K562 (cell line): ENCODE results near the gene ARIH1. TPM values are rescaled to one million over a fixed set of nuclear protein-coding genes. Genes with fewer than 3 reads are reported as not detected.

ENCODE experiments used
- CTBP1 ChIP-seq: fragments of 450-650 bp; IDR thresholded peaks from 2 replicates; pipeline ENCODE4 v1.6.1; 2016; ENCODE audit warnings: borderline replicate concordance
- IRF2 ChIP-seq: sonication (generic); formaldehyde crosslinking; IDR thresholded peaks from 2 replicates; pipeline ENCODE4 v1.8.1; 2022; ENCODE audit warnings: mild to moderate bottlenecking, missing genetic modification reagents
- MCM3 ChIP-seq: fragments of 450-650 bp; IDR thresholded peaks from 2 replicates; pipeline ENCODE4 v1.6.1; 2016
- PHF20 ChIP-seq: fragments of 450-650 bp; IDR thresholded peaks from 2 replicates; pipeline ENCODE4 v1.6.1; 2018; ENCODE audit not compliant: partially characterized antibody
- POLR2G ChIP-seq: fragments of 200-400 bp; formaldehyde crosslinking; IDR thresholded peaks from 2 replicates; pipeline ENCODE4 v1.6.1; 2017; ENCODE audit warnings: low read depth, mild to moderate bottlenecking, antibody characterized with exemption, low read length, moderate library complexity
- POLR2H ChIP-seq: IDR thresholded peaks from 2 replicates; pipeline ENCODE4 v1.6.1; 2016; ENCODE audit warnings: missing genetic modification characterization, low read depth, mild to moderate bottlenecking, control low read depth, missing compliant biosample characterization, moderate library complexity
- TBP ChIP-seq: optimal IDR thresholded peaks from 2 replicates; pipeline ENCODE3; 2011; ENCODE audit warnings: low read depth, low read length, improper control_type of control experiment
- polyA plus RNA-seq, 8 experiments: library from polyadenylated mRNA; depleted of rRNA in 4 of 8; stranded (reverse) in 5 of 8; unstranded in 3 of 8; fragments of >200 nt; fragmentation: Nextera tagmentation in 2 of 8; fragmentation: Illumina TruSeq in 1 of 8; extraction: Ambion mirVana in 2 of 8; extraction: Trizol in 1 of 8; gene quantifications; 2 replicates each; pipeline versions ENCODE4 v1.2.1 to v1.2.3, GENCODE V29; 2011 to 2014; ENCODE audit warnings: inconsistent platforms in 1 of 8, missing spikeins in 1 of 8
- total RNA-seq, 7 experiments: library from RNA; depleted of rRNA in 6 of 7; stranded (reverse); fragments of >200 nt in 6 of 7; fragmentation: Illumina TruSeq in 2 of 7; extraction: Trizol in 2 of 7; gene quantifications; 2 replicates each; pipeline versions ENCODE4 v1.2.1 to v1.2.3, GENCODE V29; 2011 to 2021; ENCODE audit warnings: low replicate concordance in 1 of 7
- TF ChIP-seq, protein P1 (sequence below): fragments of 450-650 bp; IDR thresholded peaks from 2 replicates; pipeline ENCODE4 v1.6.1; 2016; ENCODE audit warnings: mild to moderate bottlenecking, moderate library complexity
- TF ChIP-seq, protein P2 (sequence below): fragments of 200-400 bp; formaldehyde crosslinking; IDR thresholded peaks from 2 replicates; pipeline ENCODE4 v1.6.1; 2017; ENCODE audit warnings: mild to moderate bottlenecking, low read depth, low read length, moderate library complexity
- TF ChIP-seq, protein P3 (sequence below): IDR thresholded peaks from 2 replicates; pipeline ENCODE4 v1.6.1; 2016; ENCODE audit warnings: missing genetic modification characterization, missing compliant biosample characterization

Gene ARIH1
- total and polyA plus RNA-seq, 9 of the 15 experiments (the other 6 are each of a cell fraction or from before 2014, with no cell fraction given): 17.7 to 125 (median 31.4) TPM

DNA sequence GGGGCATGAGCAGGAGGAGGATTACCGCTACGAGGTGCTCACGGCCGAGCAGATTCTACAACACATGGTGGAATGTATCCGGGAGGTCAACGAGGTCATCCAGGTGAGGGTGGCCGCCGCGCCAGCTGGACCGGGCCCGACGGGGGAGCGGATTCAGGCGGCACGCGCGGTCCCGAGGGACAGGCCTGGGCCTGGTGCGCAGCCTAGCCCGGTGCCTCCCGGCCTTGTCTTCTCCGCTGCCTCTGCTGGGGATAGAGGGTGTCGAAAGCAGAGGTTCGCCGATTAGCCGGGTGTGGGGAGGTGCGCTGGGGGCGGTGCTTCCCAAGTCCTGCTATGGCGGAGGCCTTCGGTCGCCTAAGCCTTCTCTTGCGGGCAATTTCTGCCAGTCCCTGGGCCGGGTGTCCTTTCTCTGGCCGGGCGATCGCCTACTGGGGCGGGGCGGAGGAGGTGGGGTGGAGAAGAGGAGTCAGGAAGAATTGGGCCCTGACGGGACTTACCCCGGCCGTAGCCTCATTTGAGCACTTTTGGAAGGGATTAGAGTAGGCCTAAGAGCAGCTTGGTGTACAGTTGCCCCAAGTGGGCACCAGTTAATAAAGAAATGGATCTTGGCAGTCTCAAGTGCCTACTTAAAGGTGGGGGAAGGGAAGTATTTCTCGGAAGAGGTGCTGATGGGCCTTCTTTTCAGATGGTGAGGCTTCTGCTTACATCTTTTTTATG is 940 bp downstream of the ARIH1 start (continued):
- TF ChIP-seq, protein P1, sequence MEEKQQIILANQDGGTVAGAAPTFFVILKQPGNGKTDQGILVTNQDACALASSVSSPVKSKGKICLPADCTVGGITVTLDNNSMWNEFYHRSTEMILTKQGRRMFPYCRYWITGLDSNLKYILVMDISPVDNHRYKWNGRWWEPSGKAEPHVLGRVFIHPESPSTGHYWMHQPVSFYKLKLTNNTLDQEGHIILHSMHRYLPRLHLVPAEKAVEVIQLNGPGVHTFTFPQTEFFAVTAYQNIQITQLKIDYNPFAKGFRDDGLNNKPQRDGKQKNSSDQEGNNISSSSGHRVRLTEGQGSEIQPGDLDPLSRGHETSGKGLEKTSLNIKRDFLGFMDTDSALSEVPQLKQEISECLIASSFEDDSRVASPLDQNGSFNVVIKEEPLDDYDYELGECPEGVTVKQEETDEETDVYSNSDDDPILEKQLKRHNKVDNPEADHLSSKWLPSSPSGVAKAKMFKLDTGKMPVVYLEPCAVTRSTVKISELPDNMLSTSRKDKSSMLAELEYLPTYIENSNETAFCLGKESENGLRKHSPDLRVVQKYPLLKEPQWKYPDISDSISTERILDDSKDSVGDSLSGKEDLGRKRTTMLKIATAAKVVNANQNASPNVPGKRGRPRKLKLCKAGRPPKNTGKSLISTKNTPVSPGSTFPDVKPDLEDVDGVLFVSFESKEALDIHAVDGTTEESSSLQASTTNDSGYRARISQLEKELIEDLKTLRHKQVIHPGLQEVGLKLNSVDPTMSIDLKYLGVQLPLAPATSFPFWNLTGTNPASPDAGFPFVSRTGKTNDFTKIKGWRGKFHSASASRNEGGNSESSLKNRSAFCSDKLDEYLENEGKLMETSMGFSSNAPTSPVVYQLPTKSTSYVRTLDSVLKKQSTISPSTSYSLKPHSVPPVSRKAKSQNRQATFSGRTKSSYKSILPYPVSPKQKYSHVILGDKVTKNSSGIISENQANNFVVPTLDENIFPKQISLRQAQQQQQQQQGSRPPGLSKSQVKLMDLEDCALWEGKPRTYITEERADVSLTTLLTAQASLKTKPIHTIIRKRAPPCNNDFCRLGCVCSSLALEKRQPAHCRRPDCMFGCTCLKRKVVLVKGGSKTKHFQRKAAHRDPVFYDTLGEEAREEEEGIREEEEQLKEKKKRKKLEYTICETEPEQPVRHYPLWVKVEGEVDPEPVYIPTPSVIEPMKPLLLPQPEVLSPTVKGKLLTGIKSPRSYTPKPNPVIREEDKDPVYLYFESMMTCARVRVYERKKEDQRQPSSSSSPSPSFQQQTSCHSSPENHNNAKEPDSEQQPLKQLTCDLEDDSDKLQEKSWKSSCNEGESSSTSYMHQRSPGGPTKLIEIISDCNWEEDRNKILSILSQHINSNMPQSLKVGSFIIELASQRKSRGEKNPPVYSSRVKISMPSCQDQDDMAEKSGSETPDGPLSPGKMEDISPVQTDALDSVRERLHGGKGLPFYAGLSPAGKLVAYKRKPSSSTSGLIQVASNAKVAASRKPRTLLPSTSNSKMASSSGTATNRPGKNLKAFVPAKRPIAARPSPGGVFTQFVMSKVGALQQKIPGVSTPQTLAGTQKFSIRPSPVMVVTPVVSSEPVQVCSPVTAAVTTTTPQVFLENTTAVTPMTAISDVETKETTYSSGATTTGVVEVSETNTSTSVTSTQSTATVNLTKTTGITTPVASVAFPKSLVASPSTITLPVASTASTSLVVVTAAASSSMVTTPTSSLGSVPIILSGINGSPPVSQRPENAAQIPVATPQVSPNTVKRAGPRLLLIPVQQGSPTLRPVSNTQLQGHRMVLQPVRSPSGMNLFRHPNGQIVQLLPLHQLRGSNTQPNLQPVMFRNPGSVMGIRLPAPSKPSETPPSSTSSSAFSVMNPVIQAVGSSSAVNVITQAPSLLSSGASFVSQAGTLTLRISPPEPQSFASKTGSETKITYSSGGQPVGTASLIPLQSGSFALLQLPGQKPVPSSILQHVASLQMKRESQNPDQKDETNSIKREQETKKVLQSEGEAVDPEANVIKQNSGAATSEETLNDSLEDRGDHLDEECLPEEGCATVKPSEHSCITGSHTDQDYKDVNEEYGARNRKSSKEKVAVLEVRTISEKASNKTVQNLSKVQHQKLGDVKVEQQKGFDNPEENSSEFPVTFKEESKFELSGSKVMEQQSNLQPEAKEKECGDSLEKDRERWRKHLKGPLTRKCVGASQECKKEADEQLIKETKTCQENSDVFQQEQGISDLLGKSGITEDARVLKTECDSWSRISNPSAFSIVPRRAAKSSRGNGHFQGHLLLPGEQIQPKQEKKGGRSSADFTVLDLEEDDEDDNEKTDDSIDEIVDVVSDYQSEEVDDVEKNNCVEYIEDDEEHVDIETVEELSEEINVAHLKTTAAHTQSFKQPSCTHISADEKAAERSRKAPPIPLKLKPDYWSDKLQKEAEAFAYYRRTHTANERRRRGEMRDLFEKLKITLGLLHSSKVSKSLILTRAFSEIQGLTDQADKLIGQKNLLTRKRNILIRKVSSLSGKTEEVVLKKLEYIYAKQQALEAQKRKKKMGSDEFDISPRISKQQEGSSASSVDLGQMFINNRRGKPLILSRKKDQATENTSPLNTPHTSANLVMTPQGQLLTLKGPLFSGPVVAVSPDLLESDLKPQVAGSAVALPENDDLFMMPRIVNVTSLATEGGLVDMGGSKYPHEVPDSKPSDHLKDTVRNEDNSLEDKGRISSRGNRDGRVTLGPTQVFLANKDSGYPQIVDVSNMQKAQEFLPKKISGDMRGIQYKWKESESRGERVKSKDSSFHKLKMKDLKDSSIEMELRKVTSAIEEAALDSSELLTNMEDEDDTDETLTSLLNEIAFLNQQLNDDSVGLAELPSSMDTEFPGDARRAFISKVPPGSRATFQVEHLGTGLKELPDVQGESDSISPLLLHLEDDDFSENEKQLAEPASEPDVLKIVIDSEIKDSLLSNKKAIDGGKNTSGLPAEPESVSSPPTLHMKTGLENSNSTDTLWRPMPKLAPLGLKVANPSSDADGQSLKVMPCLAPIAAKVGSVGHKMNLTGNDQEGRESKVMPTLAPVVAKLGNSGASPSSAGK: no peak; the same call in 1 of the 2 replicates
- TF ChIP-seq, protein P2, sequence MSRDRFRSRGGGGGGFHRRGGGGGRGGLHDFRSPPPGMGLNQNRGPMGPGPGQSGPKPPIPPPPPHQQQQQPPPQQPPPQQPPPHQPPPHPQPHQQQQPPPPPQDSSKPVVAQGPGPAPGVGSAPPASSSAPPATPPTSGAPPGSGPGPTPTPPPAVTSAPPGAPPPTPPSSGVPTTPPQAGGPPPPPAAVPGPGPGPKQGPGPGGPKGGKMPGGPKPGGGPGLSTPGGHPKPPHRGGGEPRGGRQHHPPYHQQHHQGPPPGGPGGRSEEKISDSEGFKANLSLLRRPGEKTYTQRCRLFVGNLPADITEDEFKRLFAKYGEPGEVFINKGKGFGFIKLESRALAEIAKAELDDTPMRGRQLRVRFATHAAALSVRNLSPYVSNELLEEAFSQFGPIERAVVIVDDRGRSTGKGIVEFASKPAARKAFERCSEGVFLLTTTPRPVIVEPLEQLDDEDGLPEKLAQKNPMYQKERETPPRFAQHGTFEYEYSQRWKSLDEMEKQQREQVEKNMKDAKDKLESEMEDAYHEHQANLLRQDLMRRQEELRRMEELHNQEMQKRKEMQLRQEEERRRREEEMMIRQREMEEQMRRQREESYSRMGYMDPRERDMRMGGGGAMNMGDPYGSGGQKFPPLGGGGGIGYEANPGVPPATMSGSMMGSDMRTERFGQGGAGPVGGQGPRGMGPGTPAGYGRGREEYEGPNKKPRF: no peak
- no peak for TF ChIP-seq IRF2 (CRISPR knock-in tag)
- TF ChIP-seq TBP: peak; percentile 78
- no peak for TF ChIP-seq MCM3
- TF ChIP-seq CTBP1: peak; percentile 54; the same call in 1 of the 2 replicates
- TF ChIP-seq, protein P3, sequence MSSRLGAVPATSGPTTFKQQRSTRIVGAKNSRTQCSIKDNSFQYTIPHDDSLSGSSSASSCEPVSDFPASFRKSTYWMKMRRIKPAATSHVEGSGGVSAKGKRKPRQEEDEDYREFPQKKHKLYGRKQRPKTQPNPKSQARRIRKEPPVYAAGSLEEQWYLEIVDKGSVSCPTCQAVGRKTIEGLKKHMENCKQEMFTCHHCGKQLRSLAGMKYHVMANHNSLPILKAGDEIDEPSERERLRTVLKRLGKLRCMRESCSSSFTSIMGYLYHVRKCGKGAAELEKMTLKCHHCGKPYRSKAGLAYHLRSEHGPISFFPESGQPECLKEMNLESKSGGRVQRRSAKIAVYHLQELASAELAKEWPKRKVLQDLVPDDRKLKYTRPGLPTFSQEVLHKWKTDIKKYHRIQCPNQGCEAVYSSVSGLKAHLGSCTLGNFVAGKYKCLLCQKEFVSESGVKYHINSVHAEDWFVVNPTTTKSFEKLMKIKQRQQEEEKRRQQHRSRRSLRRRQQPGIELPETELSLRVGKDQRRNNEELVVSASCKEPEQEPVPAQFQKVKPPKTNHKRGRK (tag): no peak
- no peak for TF ChIP-seq PHF20
- TF ChIP-seq POLR2G: peak; percentile 86
- TF ChIP-seq POLR2H (tag): no peak
